ENCODE data around the gene ARID1B.

ARID1B gene

GRCh38 chr6:156872903-156873302, 95.7 kb downstream of the ARID1B start:
- no peak for ATAC-seq (ENCODE audit: insufficient read depth, low read depth)
- H3K4me2 ChIP-seq (ENCODE audit: insufficient read depth, low read length) = no peak overlapping the region

GRCh38 chr6:156873654-156874380, 96.6 kb downstream of the ARID1B start:
- TF ChIP-seq, protein P1, sequence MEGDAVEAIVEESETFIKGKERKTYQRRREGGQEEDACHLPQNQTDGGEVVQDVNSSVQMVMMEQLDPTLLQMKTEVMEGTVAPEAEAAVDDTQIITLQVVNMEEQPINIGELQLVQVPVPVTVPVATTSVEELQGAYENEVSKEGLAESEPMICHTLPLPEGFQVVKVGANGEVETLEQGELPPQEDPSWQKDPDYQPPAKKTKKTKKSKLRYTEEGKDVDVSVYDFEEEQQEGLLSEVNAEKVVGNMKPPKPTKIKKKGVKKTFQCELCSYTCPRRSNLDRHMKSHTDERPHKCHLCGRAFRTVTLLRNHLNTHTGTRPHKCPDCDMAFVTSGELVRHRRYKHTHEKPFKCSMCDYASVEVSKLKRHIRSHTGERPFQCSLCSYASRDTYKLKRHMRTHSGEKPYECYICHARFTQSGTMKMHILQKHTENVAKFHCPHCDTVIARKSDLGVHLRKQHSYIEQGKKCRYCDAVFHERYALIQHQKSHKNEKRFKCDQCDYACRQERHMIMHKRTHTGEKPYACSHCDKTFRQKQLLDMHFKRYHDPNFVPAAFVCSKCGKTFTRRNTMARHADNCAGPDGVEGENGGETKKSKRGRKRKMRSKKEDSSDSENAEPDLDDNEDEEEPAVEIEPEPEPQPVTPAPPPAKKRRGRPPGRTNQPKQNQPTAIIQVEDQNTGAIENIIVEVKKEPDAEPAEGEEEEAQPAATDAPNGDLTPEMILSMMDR (IDR thresholded peaks at IDR 0.05; ENCODE audit: borderline replicate concordance, extremely low read depth, low read length, poor library complexity, severe bottlenecking) = no peak
- no peak for TF ChIP-seq EZH2 (IDR thresholded peaks at IDR 0.05; ENCODE audit: borderline replicate concordance, low read depth, low read length, severe bottlenecking)
- no peak for ATAC-seq (ENCODE audit: insufficient read depth, low read depth)
- H2AFZ ChIP-seq (ENCODE audit: low read depth, low read length) = no peak overlapping the region

More at GRCh38 chr6:156872903-156873302, 95.7 kb downstream of the ARID1B start:
- Histone ChIP-seq H3K4me3 (ENCODE audit: low read depth in 1 of 2, low read length in 2 of 2) (no peak overlapping the region), H3K27me3 (ENCODE audit: insufficient read depth, low read length, poor library complexity) (no peaks in the 10 kb centered on the region), H3K9ac (ENCODE audit: low read depth, low read length) (no peak overlapping the region), H2AFZ (ENCODE audit: low read depth, low read length) (no peak overlapping the region), H3K9me3 (ENCODE audit: insufficient read depth, low read length, severe bottlenecking) (no peaks in the 10 kb centered on the region), H3K27ac (ENCODE audit: low read length) (no peak overlapping the region), H3K79me2 (ENCODE audit: insufficient read depth, low read length) (peaks cover 100% of the 10 kb centered on the region), H4K20me1 (ENCODE audit: insufficient read depth, low read length) (peaks cover 85% of the 10 kb centered on the region), H3K36me3 (ENCODE audit: insufficient read depth, low read length) (peaks cover 14% of the 10 kb centered on the region; the same call in 1 of the 2 replicates), H3K4me1 (ENCODE audit: insufficient read depth, low read length) (no peaks in the 10 kb centered on the region)
- no peak for DNase-seq
- TF ChIP-seq EZH2 (IDR thresholded peaks at IDR 0.05; ENCODE audit: borderline replicate concordance, low read depth, low read length, severe bottlenecking) = no peak
- TF ChIP-seq, protein P1 (IDR thresholded peaks at IDR 0.05; ENCODE audit: borderline replicate concordance, extremely low read depth, low read length, poor library complexity, severe bottlenecking) = no peak

DNA sequence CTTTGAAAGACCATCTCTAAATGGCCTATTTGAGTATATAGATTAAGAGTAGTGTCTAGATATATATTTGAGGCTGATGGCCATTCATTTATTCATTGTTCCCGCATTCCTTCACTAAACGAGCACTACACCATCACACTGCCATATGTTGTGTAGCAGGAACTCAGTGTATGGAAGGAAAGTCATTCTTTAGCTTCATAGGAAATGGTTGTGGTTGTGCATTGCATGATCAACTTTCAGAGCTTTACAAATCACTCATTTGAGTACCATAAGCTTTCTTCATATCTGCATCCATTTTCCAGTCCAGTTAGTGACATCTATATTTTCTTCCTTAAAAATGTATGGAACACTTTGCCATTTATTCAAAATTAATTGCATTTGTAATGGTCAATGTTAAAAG, 97.9 kb downstream of the ARID1B start:
- no peaks in the 10 kb centered on the region for H3K9me3 ChIP-seq (ENCODE audit: insufficient read depth, low read length, severe bottlenecking)
- TF ChIP-seq EZH2 (IDR thresholded peaks at IDR 0.05; ENCODE audit: borderline replicate concordance, low read depth, low read length, severe bottlenecking) = no peak
- TF ChIP-seq, protein P1 (IDR thresholded peaks at IDR 0.05; ENCODE audit: borderline replicate concordance, extremely low read depth, low read length, poor library complexity, severe bottlenecking) = no peak
- H3K27me3 ChIP-seq (ENCODE audit: insufficient read depth, low read length, poor library complexity) = no peaks in the 10 kb centered on the region
- H3K36me3 ChIP-seq (ENCODE audit: insufficient read depth, low read length) = peaks cover 14% of the 10 kb centered on the region; the same call in 1 of the 2 replicates
- peaks cover 88% of the 10 kb centered on the region for H4K20me1 ChIP-seq (ENCODE audit: insufficient read depth, low read length)
- ATAC-seq (ENCODE audit: insufficient read depth, low read depth) (no peak), DNase-seq (no peak)
- no peak overlapping the region for H3K9ac ChIP-seq (ENCODE audit: low read depth, low read length)
- H3K4me3 ChIP-seq (ENCODE audit: low read depth in 1 of 2, low read length in 2 of 2) = no peak overlapping the region
- no peak overlapping the region for H3K27ac ChIP-seq (ENCODE audit: low read length)
- no peaks in the 10 kb centered on the region for H3K4me1 ChIP-seq (ENCODE audit: insufficient read depth, low read length)
- H3K4me2 ChIP-seq (ENCODE audit: insufficient read depth, low read length) = no peak overlapping the region
- H3K79me2 ChIP-seq (ENCODE audit: insufficient read depth, low read length) = peaks cover 100% of the 10 kb centered on the region
- no peak overlapping the region for H2AFZ ChIP-seq (ENCODE audit: low read depth, low read length)

More at GRCh38 chr6:156873654-156874380, 96.6 kb downstream of the ARID1B start:
- Histone ChIP-seq H3K9me3 (ENCODE audit: insufficient read depth, low read length, severe bottlenecking) (no peaks in the 10 kb centered on the region), H3K4me1 (ENCODE audit: insufficient read depth, low read length) (no peaks in the 10 kb centered on the region), H3K27me3 (ENCODE audit: insufficient read depth, low read length, poor library complexity) (no peaks in the 10 kb centered on the region), H3K36me3 (ENCODE audit: insufficient read depth, low read length) (peaks cover 14% of the 10 kb centered on the region; the same call in 1 of the 2 replicates), H4K20me1 (ENCODE audit: insufficient read depth, low read length) (peaks cover 87% of the 10 kb centered on the region), H3K79me2 (ENCODE audit: insufficient read depth, low read length) (peaks cover 100% of the 10 kb centered on the region), H3K4me3 (ENCODE audit: low read depth in 1 of 2, low read length in 2 of 2) (no peak overlapping the region), H3K9ac (ENCODE audit: low read depth, low read length) (no peak overlapping the region), H3K27ac (ENCODE audit: low read length) (no peak overlapping the region), H3K4me2 (ENCODE audit: insufficient read depth, low read length) (no peak overlapping the region)
- DNase-seq = no peak

Measured in DND-41 (cell line).